HepG2 (cell line): ENCODE measurements around the gene MAPRE3.

Experiments used
- ATF1 ChIP-seq: IDR thresholded peaks from 2 replicates; pipeline ENCODE4 v1.6.1; 2016; ENCODE audit warnings: mild to moderate bottlenecking, control low read depth
- BHLHE40 ChIP-seq: IDR thresholded peaks from 2 replicates; pipeline ENCODE4 v1.6.1; 2011; ENCODE audit warnings: low read length, improper control_type of control experiment
- HDAC2 ChIP-seq: sonication (generic); formaldehyde crosslinking; IDR thresholded peaks from 2 replicates; pipeline ENCODE4 v1.4.0; 2020; ENCODE audit warnings: missing genetic modification reagents
- HNRNPLL ChIP-seq: fragments of 200-400 bp; formaldehyde crosslinking; IDR thresholded peaks from 2 replicates; pipeline ENCODE4 v1.6.1; 2017; ENCODE audit warnings: mild to moderate bottlenecking, low read depth, low read length; ENCODE audit not compliant: poor library complexity, severe bottlenecking
- MYC ChIP-seq: sonication (generic); formaldehyde crosslinking; IDR thresholded peaks from 2 replicates; pipeline ENCODE4 v1.9.0; 2021; ENCODE audit warnings: missing genetic modification reagents, borderline replicate concordance
- PBX3 ChIP-seq: sonication (generic); formaldehyde crosslinking; IDR thresholded peaks from 2 replicates; pipeline ENCODE4 v1.8.1; 2023; ENCODE audit warnings: missing genetic modification reagents, inconsistent platforms, borderline replicate concordance
- RAD21 ChIP-seq: fragments of 450-650 bp; formaldehyde crosslinking; IDR thresholded peaks from 2 replicates; pipeline ENCODE4 v1.5.0; 2020; ENCODE audit warnings: mild to moderate bottlenecking
- ZNF503 ChIP-seq: sonication (generic); formaldehyde crosslinking; IDR thresholded peaks from 2 replicates; pipeline ENCODE4 v1.4.0; 2020; ENCODE audit warnings: missing genetic modification reagents

GRCh38 chr2:27001950-27002349, 31.5 kb downstream of the MAPRE3 start:
- TF ChIP-seq ATF1 (CRISPR knock-in tag), result no peak
- no peak for TF ChIP-seq BHLHE40
- no peak for TF ChIP-seq PBX3 (CRISPR knock-in tag)
- no peak for TF ChIP-seq HDAC2
- no peak for TF ChIP-seq RAD21 (CRISPR knock-in tag)
- TF ChIP-seq MYC, result no peak
- TF ChIP-seq ZNF503, result no peak
- no peak for TF ChIP-seq HNRNPLL
